CD4-positive, alpha-beta T cell treated with Interleukin-17A for 1 hour (primary cell): ENCODE data around the gene TNFAIP3.
"Not testable (repeated sequence)": the region's sequence is repeated elsewhere in the genome, so short reads cannot be mapped to it uniquely, and the experiment has no call there.

Experiments used
- DNase-seq: peaks from one replicate; pipeline ENCODE4 v3.0.0-alpha.2; 2020

Gene TNFAIP3

GRCh38 chr6:137866914-137867684 lies at the start of gene TNFAIP3:
TSS of gene TNFAIP3 (plus strand) at chr6:137867259. CDS start at chr6:137871228, 3,969 bp downstream.
- DNase-seq, result peak; percentile 97

- no peak for DNase-seq
These were observed 48.6 kb upstream of the TNFAIP3 start for GRCh38 chr6:137818440-137818839.

- DNase-seq, result peak; percentile 88
These were observed 47.3 kb upstream of the TNFAIP3 start for GRCh38 chr6:137819740-137820139.

GRCh38 chr6:137820425-137820824 lies 46.6 kb upstream of the TNFAIP3 start:
- no peak for DNase-seq

- DNase-seq, result no peak
These were observed 46.1 kb upstream of the TNFAIP3 start for GRCh38 chr6:137820952-137821351.

- DNase-seq, result no peak
These were observed 45.6 kb upstream of the TNFAIP3 start for GRCh38 chr6:137821491-137821890.

- peak; percentile 97 for DNase-seq
These were observed 43.1 kb upstream of the TNFAIP3 start for GRCh38 chr6:137823826-137824555.

GRCh38 chr6:137824556-137824879 lies 42.5 kb upstream of the TNFAIP3 start:
- no peak for DNase-seq

- no peak for DNase-seq
These were observed 42.2 kb upstream of the TNFAIP3 start for GRCh38 chr6:137824896-137825295.

- DNase-seq, result no peak
These were observed 39.6 kb upstream of the TNFAIP3 start for GRCh38 chr6:137827411-137827940.

- DNase-seq, result peak; percentile 47
These were observed 38.9 kb upstream of the TNFAIP3 start for GRCh38 chr6:137827977-137828810.

GRCh38 chr6:137829641-137830083 lies 37.4 kb upstream of the TNFAIP3 start:
- no peak for DNase-seq

GRCh38 chr6:137830511-137830911 lies 36.5 kb upstream of the TNFAIP3 start:
- DNase-seq, result no peak

- DNase-seq, result no peak
These were observed 34.9 kb upstream of the TNFAIP3 start for GRCh38 chr6:137832110-137832509.

- no peak for DNase-seq
These were observed 32.6 kb upstream of the TNFAIP3 start for GRCh38 chr6:137834508-137834907.

- DNase-seq, result no peak
These were observed 30.3 kb upstream of the TNFAIP3 start for GRCh38 chr6:137836788-137837187.

- not testable (repeated sequence) for DNase-seq
These were observed 29.0 kb upstream of the TNFAIP3 start for GRCh38 chr6:137838090-137838489.

GRCh38 chr6:137838597-137838996 lies 28.5 kb upstream of the TNFAIP3 start:
- not testable (repeated sequence) for DNase-seq

GRCh38 chr6:137839076-137839475 lies 28.0 kb upstream of the TNFAIP3 start:
- no peak for DNase-seq

GRCh38 chr6:137840252-137840651 lies 26.8 kb upstream of the TNFAIP3 start:
- no peak for DNase-seq

- DNase-seq, result no peak
These were observed 23.8 kb upstream of the TNFAIP3 start for GRCh38 chr6:137843211-137843610.

- not testable (repeated sequence) for DNase-seq
These were observed 22.7 kb upstream of the TNFAIP3 start for GRCh38 chr6:137844327-137844726.

GRCh38 chr6:137844773-137845172 lies 22.3 kb upstream of the TNFAIP3 start:
- not testable (repeated sequence) for DNase-seq
